GM12891 (cell line): ENCODE results near the gene TNFSF13B.

Experiments used
- PAX5 ChIP-seq: IDR thresholded peaks from 2 replicates; pipeline ENCODE4 v1.6.1; 2011; ENCODE audit warnings: low read length, moderate library complexity, mild to moderate bottlenecking; ENCODE audit not compliant: insufficient read depth, severe bottlenecking
- POLR2A ChIP-seq: IDR thresholded peaks from 2 replicates; pipeline ENCODE4 v1.6.1; 2011; ENCODE audit warnings: low read depth, low read length, control low read depth
- POLR2AphosphoS5 ChIP-seq: IDR thresholded peaks from 2 replicates; pipeline ENCODE4 v1.6.1; 2011; ENCODE audit warnings: low read depth, low read length, control low read depth
- TAF1 ChIP-seq: IDR thresholded peaks from 2 replicates; pipeline ENCODE4 v1.6.1; 2011; ENCODE audit warnings: low read depth, low read length, control low read depth

DNA sequence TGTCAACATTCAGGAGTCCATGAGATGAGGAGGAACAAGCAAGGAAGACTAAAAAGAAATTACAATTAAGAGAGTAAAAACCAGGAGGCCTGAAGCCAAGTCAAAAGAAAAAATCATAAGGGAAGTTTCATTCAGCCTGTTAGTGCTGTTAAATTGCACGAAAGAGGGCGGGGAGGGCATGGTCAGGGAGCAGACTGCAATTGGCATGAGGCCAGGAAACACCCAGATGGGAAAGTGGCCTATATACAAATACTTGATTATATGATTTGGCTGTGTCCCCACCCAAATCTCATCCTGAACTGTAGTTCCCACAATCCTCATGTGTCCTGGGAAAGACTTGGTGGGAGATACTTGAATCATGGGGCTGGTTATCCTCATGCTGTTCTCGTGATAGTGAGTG, 43.9 kb downstream of the TNFSF13B start:
- TF ChIP-seq POLR2AphosphoS5: no peak
- TF ChIP-seq POLR2A: no peak
- no peak for TF ChIP-seq TAF1
- no peak for TF ChIP-seq PAX5
